Activated CD4-positive, CD25-positive, alpha-beta regulatory T cell treated with anti-CD3 and anti-CD28 coated beads, Interleukin-2, amount 50 U/mL, for 24 hours (primary cell): ENCODE results near the gene PCDHGA3.
"Not testable (repeated sequence)": the region's sequence is repeated elsewhere in the genome, so short reads cannot be mapped to it uniquely, and the experiment has no call there.

ENCODE experiments used
- ATAC-seq, 2 donors: fragments of 150-1000 bp; cut with Tn5 transposase; one replicate each; pipeline ENCODE4 v1.10.0; 2021; ENCODE audit warnings: mild to moderate bottlenecking in 1 of 2, moderate library complexity in 1 of 2

Gene PCDHGA3

DNA sequence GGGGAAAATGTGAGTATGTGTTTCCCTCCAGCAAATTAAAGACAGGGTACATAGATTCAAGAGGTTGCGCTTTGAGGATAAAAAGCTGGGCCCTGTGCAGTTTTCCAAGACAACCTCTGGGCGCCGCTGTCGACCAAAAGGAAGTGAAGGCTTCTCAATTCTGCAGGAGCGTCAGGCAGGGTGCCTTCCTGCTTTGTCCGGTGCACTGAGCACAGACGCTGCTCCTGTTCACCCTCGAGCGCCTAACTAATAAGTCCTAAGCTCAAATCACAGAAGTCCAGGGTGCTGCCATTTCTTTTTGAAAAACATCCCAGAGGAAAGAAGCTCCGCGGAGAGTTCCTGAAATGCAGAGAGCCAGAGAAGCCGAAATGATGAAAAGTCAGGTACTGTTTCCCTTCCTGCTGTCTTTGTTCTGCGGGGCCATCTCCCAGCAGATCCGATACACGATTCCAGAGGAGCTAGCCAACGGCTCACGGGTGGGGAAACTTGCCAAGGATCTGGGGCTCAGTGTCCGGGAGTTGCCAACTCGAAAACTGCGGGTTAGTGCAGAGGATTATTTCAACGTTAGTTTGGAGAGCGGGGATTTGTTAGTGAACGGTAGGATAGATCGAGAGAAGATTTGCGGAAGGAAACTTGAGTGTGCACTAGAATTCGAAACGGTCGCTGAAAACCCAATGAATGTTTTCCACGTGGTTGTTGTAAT lies 6.4 kb downstream of the PCDHGA3 start, which contains the start of gene PCDHGB1:
Gene PCDHGB1, plus strand, starts transcription at position 183 of the 703 bp plus-strand sequence. Its CDS starts 162 bp downstream, at position 345.
- ATAC-seq: no peak

DNA sequence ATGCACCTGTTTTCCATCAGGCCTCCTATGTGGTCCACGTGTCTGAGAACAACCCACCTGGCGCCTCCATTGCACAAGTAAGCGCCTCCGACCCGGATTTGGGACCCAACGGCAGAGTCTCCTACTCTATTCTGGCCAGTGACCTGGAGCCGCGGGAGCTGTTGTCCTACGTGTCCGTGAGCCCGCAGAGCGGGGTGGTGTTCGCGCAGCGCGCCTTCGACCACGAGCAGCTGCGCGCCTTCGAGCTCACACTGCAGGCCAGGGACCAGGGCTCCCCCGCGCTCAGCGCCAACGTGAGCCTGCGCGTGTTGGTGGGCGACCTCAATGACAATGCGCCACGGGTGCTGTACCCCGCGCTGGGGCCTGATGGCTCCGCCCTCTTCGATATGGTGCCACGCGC lies 8.0 kb downstream of the PCDHGA3 start:
- no peak for ATAC-seq

- ATAC-seq: no peak
Measured at GRCh38 chr5:141354900-141355469, 11.4 kb downstream of the PCDHGA3 start, which contains the start of gene PCDHGA4. TSS of gene PCDHGA4 (plus strand) at chr5:141355021. CDS start at chr5:141355108, 87 bp downstream.

DNA sequence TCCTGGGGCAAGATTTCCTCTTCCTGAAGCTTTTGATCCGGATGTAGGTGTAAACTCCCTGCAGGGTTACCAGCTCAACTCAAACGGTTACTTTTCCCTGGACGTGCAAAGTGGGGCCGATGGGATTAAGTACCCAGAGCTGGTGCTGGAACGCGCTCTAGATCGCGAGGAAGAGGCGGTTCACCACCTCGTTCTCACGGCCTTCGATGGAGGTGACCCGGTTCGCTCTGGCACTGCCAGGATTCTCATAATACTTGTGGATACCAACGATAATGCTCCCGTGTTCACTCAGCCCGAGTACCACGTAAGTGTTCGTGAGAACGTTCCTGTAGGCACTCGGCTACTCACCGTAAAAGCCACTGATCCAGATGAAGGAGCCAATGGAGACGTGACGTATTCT lies 12.0 kb downstream of the PCDHGA3 start:
- ATAC-seq: no peak

DNA sequence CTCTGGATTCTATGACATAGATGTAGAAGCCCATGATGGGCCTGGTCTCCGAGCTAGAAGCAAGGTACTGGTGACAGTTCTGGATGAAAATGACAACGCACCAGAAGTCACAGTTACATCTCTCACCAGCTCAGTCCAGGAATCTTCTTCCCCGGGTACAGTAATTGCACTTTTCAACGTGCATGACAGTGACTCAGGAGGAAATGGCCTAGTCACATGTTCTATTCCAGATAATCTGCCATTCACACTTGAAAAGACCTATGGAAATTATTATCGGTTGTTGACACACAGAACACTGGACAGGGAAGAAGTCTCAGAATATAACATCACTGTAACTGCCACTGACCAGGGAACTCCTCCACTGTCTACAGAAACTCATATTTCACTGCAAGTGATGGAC lies 12.5 kb downstream of the PCDHGA3 start:
- no peak for ATAC-seq

DNA sequence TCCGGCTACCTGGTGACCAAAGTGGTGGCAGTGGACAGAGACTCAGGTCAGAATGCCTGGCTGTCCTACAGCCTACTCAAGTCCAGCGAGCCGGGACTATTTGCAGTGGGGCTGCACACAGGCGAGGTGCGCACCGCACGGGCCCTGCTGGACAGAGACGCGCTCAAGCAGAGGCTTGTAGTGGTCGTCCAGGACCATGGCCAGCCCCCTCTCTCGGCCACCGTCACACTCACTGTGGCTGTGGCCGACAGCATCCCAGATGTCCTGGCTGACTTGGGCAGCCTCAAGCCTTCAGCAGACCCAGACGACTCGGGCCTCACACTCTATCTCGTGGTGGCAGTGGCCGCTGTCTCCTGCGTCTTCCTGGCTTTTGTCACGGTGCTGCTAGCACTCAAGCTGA lies 13.3 kb downstream of the PCDHGA3 start:
- no peak for ATAC-seq

DNA sequence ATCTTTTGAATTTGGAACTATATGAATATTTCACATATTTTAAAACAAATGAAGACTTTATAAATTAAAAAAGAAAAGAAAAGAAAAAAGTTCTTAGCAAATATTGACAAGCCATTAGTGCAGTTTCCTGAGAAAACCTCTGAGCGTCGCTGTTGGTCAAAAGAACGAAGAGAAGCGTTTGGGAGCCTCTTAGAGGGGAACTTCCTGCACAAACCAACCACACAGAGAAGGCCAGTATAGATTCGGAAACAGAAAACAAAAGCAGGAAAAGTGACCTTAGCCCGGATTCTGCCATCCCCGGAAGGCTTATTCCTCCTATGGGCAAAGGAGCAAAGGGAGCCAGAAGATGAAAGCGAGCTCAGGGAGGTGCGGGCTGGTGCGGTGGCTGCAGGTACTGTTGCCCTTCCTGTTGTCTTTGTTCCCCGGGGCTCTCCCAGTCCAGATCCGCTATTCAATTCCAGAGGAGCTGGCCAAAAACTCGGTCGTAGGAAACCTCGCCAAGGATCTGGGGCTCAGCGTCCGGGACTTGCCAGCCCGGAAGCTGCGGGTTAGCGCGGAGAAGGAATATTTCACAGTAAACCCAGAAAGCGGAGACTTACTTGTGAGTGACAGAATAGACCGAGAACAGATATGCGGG lies 16.3 kb downstream of the PCDHGA3 start, which contains the start of gene PCDHGB2:
Gene PCDHGB2, plus strand, starts transcription at position 205 of the 637 bp plus-strand sequence. Its CDS starts 142 bp downstream, at position 347.
- ATAC-seq: no peak

DNA sequence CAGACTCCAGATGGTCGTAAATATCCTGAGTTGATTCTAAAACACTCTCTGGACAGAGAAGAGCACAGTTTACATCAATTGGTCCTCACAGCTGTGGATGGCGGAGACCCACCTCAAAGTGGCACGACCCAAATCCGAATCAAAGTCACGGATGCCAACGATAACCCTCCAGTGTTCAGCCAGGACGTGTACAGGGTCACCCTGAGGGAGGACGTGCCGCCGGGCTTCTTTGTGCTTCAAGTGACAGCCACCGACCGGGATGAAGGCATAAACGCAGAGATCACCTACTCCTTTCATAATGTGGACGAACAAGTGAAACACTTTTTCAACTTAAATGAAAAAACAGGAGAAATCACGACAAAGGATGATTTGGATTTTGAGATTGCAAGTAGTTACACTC lies 17.1 kb downstream of the PCDHGA3 start:
- ATAC-seq: no peak

GRCh38 chr5:141362719-141363118 lies 19.1 kb downstream of the PCDHGA3 start:
- ATAC-seq: no peak

- ATAC-seq: no peak
Measured at GRCh38 chr5:141363952-141364660, 20.5 kb downstream of the PCDHGA3 start, which contains the start of gene PCDHGA5. TSS of gene PCDHGA5 (plus strand) at chr5:141364162. CDS start at chr5:141364331, 169 bp downstream.

DNA sequence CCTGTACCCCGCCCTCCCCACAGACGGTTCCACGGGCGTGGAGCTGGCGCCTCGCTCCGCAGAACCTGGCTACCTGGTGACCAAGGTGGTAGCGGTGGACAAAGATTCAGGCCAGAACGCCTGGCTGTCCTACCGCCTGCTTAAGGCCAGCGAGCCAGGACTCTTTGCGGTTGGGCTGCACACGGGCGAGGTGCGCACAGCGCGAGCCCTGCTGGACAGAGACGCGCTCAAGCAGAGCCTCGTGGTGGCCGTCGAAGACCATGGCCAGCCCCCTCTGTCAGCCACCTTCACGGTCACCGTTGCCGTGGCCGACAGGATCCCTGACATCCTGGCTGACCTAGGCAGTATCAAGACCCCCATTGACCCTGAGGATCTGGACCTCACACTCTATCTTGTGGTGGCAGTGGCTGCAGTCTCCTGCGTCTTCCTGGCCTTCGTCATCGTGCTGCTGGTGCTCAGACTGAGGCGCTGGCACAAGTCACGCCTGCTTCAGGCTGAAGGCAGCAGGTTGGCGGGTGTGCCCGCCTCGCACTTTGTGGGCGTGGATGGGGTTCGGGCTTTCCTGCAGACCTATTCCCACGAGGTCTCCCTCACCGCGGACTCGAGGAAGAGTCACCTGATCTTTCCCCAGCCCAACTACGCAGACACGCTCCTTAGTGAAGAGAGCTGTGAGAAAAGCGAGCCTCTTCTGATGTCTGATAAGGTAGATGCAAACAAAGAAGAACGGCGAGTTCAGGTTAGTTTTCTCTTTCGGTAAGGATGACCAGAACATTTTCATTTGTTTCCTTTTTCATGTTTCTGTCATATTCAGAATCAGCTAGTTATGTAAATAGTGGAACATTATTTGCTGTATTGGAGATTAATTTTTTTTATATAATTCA lies 22.6 kb downstream of the PCDHGA3 start:
- ATAC-seq: no peak

DNA sequence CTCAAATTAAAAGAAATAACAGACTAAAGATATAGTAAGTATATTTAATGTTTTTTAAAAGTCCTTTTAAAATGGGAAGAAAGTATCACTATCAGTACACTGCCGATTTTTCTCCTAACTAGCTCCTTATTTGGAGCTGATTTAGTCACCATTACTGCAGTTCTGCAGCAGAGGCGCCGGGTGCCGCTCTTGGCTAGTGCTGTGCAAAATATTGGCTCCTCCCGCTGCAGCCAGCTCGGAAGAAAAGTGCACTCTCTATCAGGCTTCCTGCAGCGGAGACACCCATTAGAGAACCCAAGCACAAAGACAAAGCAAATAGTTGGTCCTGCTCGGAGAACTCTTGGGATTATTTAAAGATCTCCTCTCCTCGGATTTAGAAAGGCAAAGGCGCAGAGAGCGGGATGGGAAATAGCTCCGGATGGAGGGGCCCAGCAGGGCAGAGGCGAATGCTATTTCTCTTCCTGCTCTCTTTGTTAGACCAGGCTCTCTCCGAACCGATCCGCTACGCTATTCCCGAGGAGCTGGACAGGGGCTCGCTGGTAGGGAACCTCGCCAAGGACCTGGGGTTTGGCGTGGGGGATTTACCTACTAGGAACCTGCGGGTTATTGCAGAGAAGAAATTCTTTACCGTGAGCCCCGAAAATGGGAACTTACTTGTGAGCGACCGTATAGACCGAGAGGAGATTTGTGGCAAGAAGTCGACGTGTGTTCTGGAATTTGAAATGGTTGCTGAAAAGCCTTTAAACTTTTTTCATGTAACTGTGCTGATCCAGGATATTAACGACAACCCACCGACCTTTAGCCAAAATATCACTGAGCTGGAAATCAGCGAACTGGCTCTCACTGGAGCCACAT lies 26.6 kb downstream of the PCDHGA3 start, which contains the start of gene PCDHGB3:
Gene PCDHGB3, plus strand, starts transcription at position 249 of the 855 bp plus-strand sequence. Its CDS starts 153 bp downstream, at position 402.
- peak; percentile 60 to 68 for ATAC-seq

DNA sequence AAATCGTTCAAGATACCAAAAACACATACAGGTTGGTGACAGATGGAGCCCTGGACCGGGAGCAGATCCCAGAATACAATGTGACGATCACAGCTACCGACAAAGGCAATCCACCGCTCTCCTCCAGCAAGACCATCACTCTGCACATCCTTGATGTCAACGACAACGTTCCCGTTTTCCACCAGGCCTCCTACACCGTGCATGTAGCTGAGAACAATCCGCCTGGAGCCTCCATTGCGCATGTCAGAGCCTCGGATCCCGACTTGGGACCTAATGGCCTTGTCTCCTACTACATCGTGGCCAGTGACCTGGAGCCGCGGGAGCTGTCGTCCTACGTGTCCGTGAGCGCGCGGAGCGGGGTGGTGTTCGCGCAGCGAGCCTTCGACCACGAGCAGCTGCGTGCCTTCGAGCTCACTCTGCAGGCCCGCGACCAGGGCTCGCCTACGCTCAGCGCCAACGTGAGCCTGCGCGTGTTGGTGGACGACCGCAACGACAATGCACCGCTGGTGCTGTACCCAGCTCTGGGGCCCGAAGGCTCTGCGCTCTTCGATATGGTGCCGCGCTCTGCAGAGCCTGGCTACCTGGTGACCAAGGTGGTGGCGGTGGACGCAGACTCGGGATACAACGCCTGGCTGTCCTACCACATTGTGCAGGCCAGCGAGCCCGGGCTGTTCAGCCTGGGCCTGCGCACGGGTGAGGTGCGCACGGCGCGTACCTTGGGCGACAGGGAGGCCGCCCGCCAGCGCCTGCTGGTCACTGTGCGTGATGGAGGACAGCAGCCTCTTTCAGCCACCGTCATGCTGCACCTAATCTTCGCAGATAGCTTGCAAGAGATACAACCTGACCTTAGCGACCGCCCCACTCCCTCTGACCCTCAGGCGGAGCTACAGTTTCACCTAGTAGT lies 28.2 kb downstream of the PCDHGA3 start:
- ATAC-seq: no peak

DNA sequence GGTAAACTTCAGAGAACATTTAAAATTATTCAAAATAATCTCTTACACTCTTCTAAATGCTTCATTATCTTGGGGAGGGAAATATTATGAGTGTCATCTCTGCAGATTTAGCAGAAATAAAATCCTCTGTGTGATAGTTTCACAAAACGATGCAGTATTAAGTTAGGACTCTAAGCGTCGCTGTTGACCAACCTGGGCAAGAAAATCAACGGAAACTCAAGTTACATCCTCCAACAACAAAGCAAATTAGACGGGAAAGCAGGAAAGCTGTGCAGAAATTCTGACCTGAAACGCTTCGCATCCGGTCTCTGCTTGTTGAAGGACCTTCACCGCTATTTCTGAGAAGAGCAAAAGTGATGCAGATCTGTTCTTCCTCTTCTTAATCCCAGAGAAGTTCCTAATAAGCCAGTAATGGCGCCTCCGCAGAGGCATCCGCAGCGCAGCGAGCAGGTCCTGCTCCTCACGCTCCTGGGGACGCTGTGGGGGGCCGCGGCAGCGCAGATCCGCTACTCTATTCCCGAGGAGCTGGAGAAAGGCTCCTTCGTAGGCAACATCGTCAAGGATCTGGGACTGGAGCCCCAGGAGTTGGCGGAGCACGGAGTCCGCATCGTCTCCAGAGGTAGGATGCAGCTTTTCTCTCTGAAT lies 30.2 kb downstream of the PCDHGA3 start, which contains the start of gene PCDHGA6:
Gene PCDHGA6, plus strand, starts transcription at position 219 of the 645 bp plus-strand sequence. Its CDS starts 193 bp downstream, at position 412.
- no peak for ATAC-seq

GRCh38 chr5:141374627-141375026 lies 31.0 kb downstream of the PCDHGA3 start:
- no peak for ATAC-seq

GRCh38 chr5:141375444-141376155 lies 32.0 kb downstream of the PCDHGA3 start:
- not testable (repeated sequence) for ATAC-seq

DNA sequence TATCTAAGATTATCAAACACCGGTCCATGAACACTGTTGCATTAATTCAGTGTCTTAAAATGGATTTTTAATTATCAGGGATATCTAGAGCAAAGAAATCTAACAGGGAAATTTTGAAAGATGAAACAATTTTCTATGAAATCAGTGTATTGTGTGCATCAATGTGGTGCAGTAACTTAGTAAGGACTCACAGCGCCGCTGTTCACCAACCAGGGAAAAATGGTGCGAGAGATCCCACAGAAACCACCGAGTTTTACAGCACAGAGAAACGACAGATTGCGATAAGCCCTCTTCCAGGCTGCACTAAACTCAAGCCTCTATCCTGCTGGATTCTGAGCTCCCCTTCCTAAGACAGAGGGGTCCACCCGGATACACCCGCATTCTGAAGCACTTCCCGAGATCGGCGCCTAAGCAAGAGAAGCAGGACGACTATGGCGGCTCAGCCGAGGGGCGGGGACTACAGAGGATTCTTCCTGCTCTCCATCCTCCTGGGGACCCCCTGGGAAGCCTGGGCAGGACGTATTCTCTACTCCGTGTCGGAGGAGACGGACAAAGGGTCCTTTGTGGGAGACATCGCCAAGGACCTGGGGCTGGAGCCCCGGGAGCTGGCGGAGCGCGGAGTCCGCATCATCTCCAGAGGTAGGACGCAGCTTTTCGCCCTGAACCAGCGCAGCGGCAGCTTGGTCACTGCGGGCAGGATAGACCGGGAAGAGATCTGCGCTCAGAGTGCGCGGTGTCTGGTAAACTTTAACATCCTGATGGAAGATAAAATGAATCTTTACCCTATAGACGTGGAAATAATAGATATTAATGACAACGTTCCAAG lies 39.1 kb downstream of the PCDHGA3 start, which contains the start of gene PCDHGA7:
Gene PCDHGA7, plus strand, starts transcription at position 274 of the 826 bp plus-strand sequence. Its CDS starts 158 bp downstream, at position 432.
- no peak for ATAC-seq
